IgD-negative memory B cell (primary cell): Measurements from ENCODE around the gene TMEM179. TPM values are rescaled to one million over a fixed set of nuclear protein-coding genes. Genes with fewer than 3 reads are reported as not detected.
"Not testable (repeated sequence)": the region's sequence is repeated elsewhere in the genome, so short reads cannot be mapped to it uniquely, and the experiment has no call there.

Experiments
- H3K27ac Mint-ChIP-seq, 3 donors: one replicate each; pipeline ENCODE4 v1.8.0; 2020 to 2022; ENCODE audit warnings: mild to moderate bottlenecking in 3 of 3, mixed read lengths in 3 of 3, moderate library complexity in 1 of 3
- H3K27me3 Mint-ChIP-seq: one replicate; pipeline ENCODE4 v1.8.0; 2021; ENCODE audit warnings: mixed read lengths
- H3K36me3 Mint-ChIP-seq: one replicate; pipeline ENCODE4 v1.8.0; 2020; ENCODE audit warnings: mild to moderate bottlenecking, mixed read lengths
- H3K4me1 Mint-ChIP-seq, 3 donors: one replicate each; pipeline ENCODE4 v1.8.0; 2020 to 2022; ENCODE audit warnings: mixed read lengths in 3 of 3, mild to moderate bottlenecking in 1 of 3
- H3K4me3 Mint-ChIP-seq, 4 donors: one replicate each; pipeline ENCODE4 v1.8.0; 2020 to 2022; ENCODE audit warnings: mild to moderate bottlenecking in 4 of 4, mixed read lengths in 4 of 4, moderate library complexity in 3 of 4
- H3K9me3 Mint-ChIP-seq, 3 donors: one replicate each; pipeline ENCODE4 v1.8.0; 2020 to 2021; ENCODE audit warnings: mixed read lengths in 3 of 3, mild to moderate bottlenecking in 1 of 3
- polyA plus RNA-seq: library from polyadenylated mRNA; unstranded; fragments of 300-500 nt; fragmentation: Illumina TruSeq; gene quantifications from one replicate; pipeline ENCODE4 v1.2.3, GENCODE V29; 2021

TMEM179 gene
- polyA plus RNA-seq, 1 donor from 2014 or later, result not detected

- Mint-ChIP-seq H3K27ac (no peak overlapping the region), H3K27me3 (peaks cover 5% of the 10 kb centered on the region), H3K4me3 (peak overlapping the region in 1 of 4 donors; percentile 43), H3K9me3 (peaks cover 0 to 5% (median 5%) of the 10 kb centered on the region in 3 donors), H3K36me3 (no peaks in the 10 kb centered on the region), H3K4me1 (peaks cover 4 to 15% (median 8%) of the 10 kb centered on the region in 3 donors)
These were observed 37.4 kb upstream of the TMEM179 start for GRCh38 chr14:104641753-104642539.

- H3K27me3 Mint-ChIP-seq, result peaks cover 5% of the 10 kb centered on the region
- H3K27ac Mint-ChIP-seq, result no peak overlapping the region
- peaks cover 4 to 15% (median 8%) of the 10 kb centered on the region in 3 donors for H3K4me1 Mint-ChIP-seq
- no peaks in the 10 kb centered on the region for H3K36me3 Mint-ChIP-seq
- peak overlapping the region in 1 of 4 donors; percentile 43 for H3K4me3 Mint-ChIP-seq
- H3K9me3 Mint-ChIP-seq, result peaks cover 0 to 5% (median 5%) of the 10 kb centered on the region in 3 donors
These were observed 36.1 kb upstream of the TMEM179 start for GRCh38 chr14:104640681-104641080.

DNA sequence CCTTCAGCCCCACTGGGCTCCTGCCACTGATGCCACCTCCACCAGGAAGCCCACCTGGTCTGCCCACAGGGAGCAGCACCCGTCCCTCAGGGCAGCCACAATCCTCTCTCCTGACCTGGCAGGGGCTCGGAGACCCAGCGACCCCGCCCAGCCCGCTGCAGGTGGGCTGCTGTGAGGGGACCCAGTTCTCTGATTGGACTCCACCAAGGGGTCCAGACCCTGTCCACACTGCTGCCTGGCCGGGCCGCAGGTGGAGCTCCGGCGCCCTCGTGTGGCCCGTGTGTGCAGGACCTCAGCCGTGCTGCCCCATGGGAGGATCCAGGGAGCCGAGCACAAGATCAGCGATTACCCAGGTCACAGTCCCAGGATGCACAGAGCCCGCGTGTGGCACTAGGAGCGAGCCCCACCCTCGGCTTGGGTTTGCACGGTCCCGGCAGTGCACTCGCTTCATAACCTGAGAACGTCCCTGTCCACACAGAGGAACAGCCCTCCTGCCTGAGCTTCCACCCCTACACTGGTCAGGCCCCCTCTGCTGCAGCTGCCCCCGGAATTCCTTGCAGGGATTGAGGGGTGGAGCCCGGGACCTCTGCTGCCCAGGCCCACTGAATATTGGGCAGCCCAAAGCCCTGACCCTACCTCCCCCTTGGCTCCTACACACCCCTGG lies 35.4 kb upstream of the TMEM179 start:
- peaks cover 4 to 14% (median 6%) of the 10 kb centered on the region in 3 donors for H3K4me1 Mint-ChIP-seq
- peaks cover 0 to 1% (median 1%) of the 10 kb centered on the region in 3 donors for H3K9me3 Mint-ChIP-seq
- peak overlapping the region in 1 of 4 donors; percentile 17 for H3K4me3 Mint-ChIP-seq
- H3K36me3 Mint-ChIP-seq, result no peaks in the 10 kb centered on the region
- peaks cover 8% of the 10 kb centered on the region for H3K27me3 Mint-ChIP-seq
- H3K27ac Mint-ChIP-seq, result no peak overlapping the region

- no peak overlapping the region for H3K4me3 Mint-ChIP-seq
- no peaks in the 10 kb centered on the region for H3K9me3 Mint-ChIP-seq
- H3K4me1 Mint-ChIP-seq, result peaks cover 4 to 10% (median 6%) of the 10 kb centered on the region in 3 donors
- H3K27me3 Mint-ChIP-seq, result peaks cover 8% of the 10 kb centered on the region
- H3K36me3 Mint-ChIP-seq, result no peaks in the 10 kb centered on the region
- no peak overlapping the region for H3K27ac Mint-ChIP-seq
These were observed 34.9 kb upstream of the TMEM179 start for GRCh38 chr14:104639471-104639870.

- no peaks in the 10 kb centered on the region for H3K9me3 Mint-ChIP-seq
- peaks cover 4 to 9% (median 6%) of the 10 kb centered on the region in 3 donors for H3K4me1 Mint-ChIP-seq
- H3K27ac Mint-ChIP-seq, result no peak overlapping the region
- no peaks in the 10 kb centered on the region for H3K36me3 Mint-ChIP-seq
- peaks cover 8% of the 10 kb centered on the region for H3K27me3 Mint-ChIP-seq
- peak overlapping the region in 1 of 4 donors; percentile 22 for H3K4me3 Mint-ChIP-seq
These were observed 34.4 kb upstream of the TMEM179 start for GRCh38 chr14:104638927-104639450.

DNA sequence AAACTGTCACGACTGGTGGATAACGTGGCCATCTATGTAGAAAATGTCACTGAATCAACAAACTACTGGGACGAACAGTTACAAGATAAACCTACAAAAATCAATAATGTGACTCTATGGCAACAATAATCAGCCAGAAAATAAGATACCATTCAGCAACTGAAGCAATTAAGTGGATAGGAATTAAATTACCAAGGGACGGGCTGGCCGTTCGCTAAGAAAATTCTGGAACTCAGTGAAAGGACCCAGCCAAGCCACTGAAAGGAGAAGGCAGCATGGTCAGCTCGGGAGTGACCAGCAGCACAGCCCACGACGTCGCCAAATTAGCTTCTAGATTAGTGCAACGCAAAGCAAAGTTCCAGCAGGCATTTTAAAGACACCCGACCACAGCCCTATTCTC lies 33.6 kb upstream of the TMEM179 start:
- Mint-ChIP-seq H3K27ac (no peak overlapping the region), H3K27me3 (peaks cover 9% of the 10 kb centered on the region), H3K4me3 (no peak overlapping the region), H3K4me1 (peaks cover 4 to 5% (median 5%) of the 10 kb centered on the region in 3 donors), H3K36me3 (no peaks in the 10 kb centered on the region), H3K9me3 (no peaks in the 10 kb centered on the region)

DNA sequence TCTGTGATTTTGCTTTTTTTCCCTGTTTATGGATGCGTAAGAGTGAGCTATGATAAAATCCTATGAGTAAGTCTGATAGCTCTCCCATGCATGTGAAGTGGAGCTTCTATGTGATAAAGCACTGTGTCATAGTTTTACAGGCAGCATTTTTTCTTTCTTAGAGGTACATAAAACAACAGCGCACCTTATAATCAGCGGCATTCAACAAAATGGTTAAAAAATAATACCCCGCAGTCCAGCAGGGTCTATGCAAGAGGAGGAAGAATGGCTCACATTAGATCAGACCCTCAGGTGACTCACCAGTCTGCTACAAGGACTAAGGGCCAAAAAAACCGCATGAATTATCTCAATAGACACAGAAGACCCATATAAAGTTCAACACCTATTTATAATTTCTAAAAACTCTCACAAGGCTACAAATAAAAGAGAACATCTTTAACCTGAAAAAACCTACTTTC lies 33.0 kb upstream of the TMEM179 start:
- H3K36me3 Mint-ChIP-seq, result no peaks in the 10 kb centered on the region
- peaks cover 15% of the 10 kb centered on the region for H3K27me3 Mint-ChIP-seq
- H3K27ac Mint-ChIP-seq, result no peak overlapping the region
- H3K4me1 Mint-ChIP-seq, result peaks cover 4 to 5% (median 5%) of the 10 kb centered on the region in 3 donors
- H3K4me3 Mint-ChIP-seq, result no peak overlapping the region
- H3K9me3 Mint-ChIP-seq, result no peaks in the 10 kb centered on the region

GRCh38 chr14:104636846-104637545 lies 32.4 kb upstream of the TMEM179 start:
- H3K4me3 Mint-ChIP-seq, H3K36me3 Mint-ChIP-seq, H3K4me1 Mint-ChIP-seq, H3K27ac Mint-ChIP-seq, H3K9me3 Mint-ChIP-seq: not testable (repeated sequence)
- peaks cover 16% of the 10 kb centered on the region for H3K27me3 Mint-ChIP-seq

DNA sequence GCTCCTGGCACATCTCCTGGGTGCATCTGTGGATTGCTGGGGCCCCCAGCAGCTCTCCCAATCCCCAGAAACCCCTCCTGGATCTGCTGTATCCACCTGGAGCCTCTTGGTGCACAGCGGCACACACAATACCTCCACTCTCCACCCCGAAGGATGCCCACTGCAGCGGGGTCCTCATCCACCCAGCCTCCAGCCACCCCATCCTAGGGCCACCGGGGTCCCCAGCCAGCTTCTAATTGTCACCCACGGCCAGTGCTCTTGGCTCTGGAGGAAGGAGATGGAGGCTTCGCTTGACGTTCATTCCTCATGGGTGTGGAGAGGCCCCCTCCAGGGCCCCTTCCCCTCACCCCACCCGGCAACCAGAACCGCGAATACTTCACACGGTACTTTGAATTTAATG lies 31.6 kb upstream of the TMEM179 start:
- no peak overlapping the region for H3K4me3 Mint-ChIP-seq
- H3K36me3 Mint-ChIP-seq, result no peaks in the 10 kb centered on the region
- H3K27ac Mint-ChIP-seq, result peak overlapping the region in 1 of 3 donors; percentile 35
- peaks cover 16% of the 10 kb centered on the region for H3K27me3 Mint-ChIP-seq
- peaks cover 4 to 5% (median 5%) of the 10 kb centered on the region in 3 donors for H3K4me1 Mint-ChIP-seq
- peaks cover 0 to 1% (median 0%) of the 10 kb centered on the region in 3 donors for H3K9me3 Mint-ChIP-seq

DNA sequence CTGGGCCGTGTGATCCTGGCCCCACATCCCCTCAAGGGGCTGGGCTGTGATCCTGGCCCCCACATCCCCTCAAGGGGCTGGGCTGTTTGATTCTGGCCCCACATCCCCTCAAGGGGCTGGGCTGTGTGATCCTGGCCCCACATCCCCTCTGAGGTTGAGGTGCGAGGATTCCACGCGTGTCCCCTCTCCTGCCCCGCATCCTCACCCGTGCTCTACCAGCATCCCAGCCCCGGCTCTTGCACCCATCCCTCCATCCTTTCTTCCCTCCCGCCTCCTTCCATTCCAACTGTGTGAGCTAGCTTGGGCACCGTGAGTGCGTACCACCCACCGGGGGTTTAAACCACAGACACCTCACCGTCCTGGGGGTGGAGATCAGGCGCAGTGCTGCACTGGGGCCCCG lies 31.1 kb upstream of the TMEM179 start:
- Mint-ChIP-seq H3K9me3 (peaks cover 0 to 1% (median 0%) of the 10 kb centered on the region in 3 donors), H3K4me1 (peaks cover 4 to 5% (median 5%) of the 10 kb centered on the region in 3 donors), H3K27me3 (peaks cover 16% of the 10 kb centered on the region), H3K27ac (peak overlapping the region in 1 of 3 donors; percentile 35), H3K36me3 (no peaks in the 10 kb centered on the region), H3K4me3 (no peak overlapping the region)

GRCh38 chr14:104634886-104635570 lies 30.5 kb upstream of the TMEM179 start:
- peak overlapping the region in 1 of 4 donors; percentile 18 for H3K4me3 Mint-ChIP-seq
- no peak overlapping the region for H3K27ac Mint-ChIP-seq
- H3K36me3 Mint-ChIP-seq, result no peaks in the 10 kb centered on the region
- H3K27me3 Mint-ChIP-seq, result peaks cover 16% of the 10 kb centered on the region
- H3K4me1 Mint-ChIP-seq, result peaks cover 0 to 5% (median 2%) of the 10 kb centered on the region in 3 donors
- peaks cover 0 to 1% (median 0%) of the 10 kb centered on the region in 3 donors for H3K9me3 Mint-ChIP-seq

DNA sequence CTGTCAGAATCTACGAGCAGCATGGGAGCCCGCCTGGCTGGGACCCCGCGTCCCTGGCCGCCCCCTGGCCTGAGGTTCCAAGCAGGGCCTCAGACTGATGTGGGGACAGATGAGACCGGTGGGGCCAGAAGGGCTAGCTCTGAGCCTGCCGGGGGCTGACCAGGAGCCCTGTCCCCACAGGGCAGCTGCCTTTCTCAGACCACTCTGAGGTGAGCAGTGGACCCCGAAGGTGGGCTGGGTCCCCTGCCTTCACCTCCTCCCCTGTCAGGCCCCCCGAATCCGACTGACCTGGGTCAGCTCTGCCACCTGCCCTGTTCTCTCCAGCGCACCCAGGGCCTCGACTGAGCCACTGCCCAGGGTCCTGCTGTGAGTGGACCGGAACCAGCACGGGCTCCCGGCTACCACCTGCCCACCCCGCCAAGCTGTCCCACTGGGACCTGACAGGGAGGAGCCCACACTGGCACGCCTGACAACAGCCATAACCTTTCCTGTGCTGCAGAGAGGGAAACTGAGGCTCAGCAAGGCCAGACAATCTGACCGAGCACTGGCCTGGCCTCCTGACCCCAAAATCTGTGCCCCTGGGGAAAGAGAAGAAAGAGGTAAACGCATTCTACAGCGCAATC lies 29.7 kb upstream of the TMEM179 start:
- H3K4me1 Mint-ChIP-seq, result peaks cover 0 to 5% (median 0%) of the 10 kb centered on the region in 3 donors
- peaks cover 0 to 6% (median under 1%) of the 10 kb centered on the region in 3 donors for H3K9me3 Mint-ChIP-seq
- H3K27ac Mint-ChIP-seq, result no peak overlapping the region
- no peaks in the 10 kb centered on the region for H3K36me3 Mint-ChIP-seq
- H3K4me3 Mint-ChIP-seq, result no peak overlapping the region
- peaks cover 16% of the 10 kb centered on the region for H3K27me3 Mint-ChIP-seq

DNA sequence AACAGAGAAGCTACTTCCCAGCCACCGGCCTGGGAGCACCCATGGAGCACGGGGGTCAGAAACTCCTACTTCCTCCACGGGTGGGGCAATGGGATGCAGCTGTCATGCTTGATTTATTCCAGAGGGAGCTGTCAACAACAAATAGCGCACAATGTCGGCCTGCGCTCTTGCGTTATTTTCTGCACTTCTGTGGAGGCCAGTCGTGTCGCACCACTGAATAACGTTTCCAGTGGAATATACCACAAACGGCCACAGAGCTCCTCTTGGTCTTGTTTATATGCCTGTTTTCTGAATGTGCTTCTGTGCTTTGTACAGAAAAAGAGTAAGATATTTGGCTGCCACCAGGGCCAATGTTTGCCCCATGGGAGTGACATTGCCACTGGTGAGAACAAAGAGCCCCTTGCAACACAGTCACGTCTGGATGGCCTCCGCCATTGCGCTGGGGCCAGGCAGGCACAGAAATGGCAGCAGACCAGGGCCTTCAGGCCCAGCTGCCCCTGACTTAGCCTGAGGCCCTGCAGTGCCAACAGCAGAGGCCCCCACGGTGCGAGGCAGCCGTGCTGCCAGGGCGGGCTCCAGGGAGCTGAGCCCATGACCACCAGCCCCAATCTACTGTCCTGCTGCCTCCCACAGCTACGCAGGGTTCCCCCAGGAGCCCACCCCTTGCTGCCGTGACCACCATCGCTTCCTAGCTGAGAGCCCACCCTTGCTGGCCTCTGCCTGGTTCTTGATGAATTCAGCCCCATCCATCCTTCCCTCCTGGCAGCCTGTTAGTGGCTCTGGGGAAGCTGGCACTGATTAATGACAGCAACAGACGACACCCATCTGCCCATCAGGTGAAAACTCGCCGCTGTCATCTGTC lies 28.9 kb upstream of the TMEM179 start:
- peaks cover 16% of the 10 kb centered on the region for H3K27me3 Mint-ChIP-seq
- peaks cover 0 to 5% (median 0%) of the 10 kb centered on the region in 3 donors for H3K4me1 Mint-ChIP-seq
- no peak overlapping the region for H3K4me3 Mint-ChIP-seq
- no peaks in the 10 kb centered on the region for H3K36me3 Mint-ChIP-seq
- peaks cover 0 to 11% (median 5%) of the 10 kb centered on the region in 3 donors for H3K9me3 Mint-ChIP-seq
- H3K27ac Mint-ChIP-seq, result no peak overlapping the region
